Stomach (tissue), 9 donors: ENCODE results near the gene SART1. TPM values are rescaled to one million over a fixed set of nuclear protein-coding genes. Genes with fewer than 3 reads are reported as not detected.

ENCODE experiments used
- DNase-seq, 2 donors: peaks; one replicate each; pipeline versions ENCODE4 v3.0.0 to v3.0.0-alpha.2; 2013 to 2019
- H3K27ac ChIP-seq, 5 donors: fragments of 200-600 bp in 4 of 5; sonication (generic) in 4 of 5; one replicate each; pipeline ENCODE4 v1.5.1; 2013 to 2019; ENCODE audit warnings: mild to moderate bottlenecking in 1 of 5, moderate library complexity in 1 of 5
- H3K27me3 ChIP-seq, 3 donors: fragments of 200-600 bp; sonication (generic); one replicate each; pipeline ENCODE4 v1.5.1; 2017 to 2019; ENCODE audit warnings: mixed run types in 1 of 3
- H3K36me3 ChIP-seq, 4 donors: fragments of 200-600 bp; sonication (generic); 1 replicate in 3 of 4; 2 replicates in 1 of 4; pipeline ENCODE4 v1.5.1; 2016 to 2019
- H3K4me1 ChIP-seq, 4 donors: fragments of 200-600 bp; sonication (generic); one replicate each; pipeline ENCODE4 v1.5.1; 2016 to 2019
- H3K4me3 ChIP-seq, 4 donors: fragments of 200-600 bp; sonication (generic) in 3 of 4; one replicate each; pipeline ENCODE4 v1.5.1; 2016 to 2019; ENCODE audit warnings: mild to moderate bottlenecking in 1 of 4
- H3K9me3 ChIP-seq, 4 donors: fragments of 200-600 bp; sonication (generic); one replicate each; pipeline ENCODE4 v1.5.1; 2016 to 2019
- CTCF ChIP-seq, 7 experiments: fragments of 450-650 bp in 4 of 7; fragments of 200-600 bp in 3 of 7; sonication (generic) in 3 of 7; IDR thresholded peaks; one replicate each; pipeline ENCODE4 v1.5.1; 2016 to 2019; ENCODE audit warnings: antibody characterized with exemption in 7 of 7, control low read depth in 2 of 7, mild to moderate bottlenecking in 1 of 7
- EP300 ChIP-seq: sonication (generic); formaldehyde crosslinking; IDR thresholded peaks from one replicate; pipeline ENCODE4 v1.6.1; 2017; ENCODE audit warnings: antibody characterized with exemption
- POLR2A ChIP-seq, 4 donors: fragments of 450-650 bp; IDR thresholded peaks; one replicate each; pipeline ENCODE4 v1.6.1; 2016; ENCODE audit warnings: antibody characterized with exemption in 4 of 4, control low read depth in 2 of 4, mild to moderate bottlenecking in 1 of 4, moderate library complexity in 1 of 4
- POLR2AphosphoS5 ChIP-seq, 3 donors: sonication (generic); formaldehyde crosslinking; IDR thresholded peaks; one replicate each; pipeline ENCODE4 v1.6.1; 2016; ENCODE audit warnings: antibody characterized with exemption in 3 of 3
- WGBS, 5 donors: extraction: QIAGEN DNeasy Blood & Tissue Kit in 3 of 5; methylation state at CpG; one replicate each; pipeline versions ENCODE4 v1.1.5 to v1.1.7; 2013 to 2018; 5-methylcytosine and 5-hydroxymethylcytosine counted together
- intact Hi-C: fragments of 100-400 bp; cut with DNase I; formaldehyde crosslinking; loops from one replicate; pipeline ENCODE4 v1.15.1; 2023; ENCODE audit warnings: low total_unique reads
- polyA plus RNA-seq, 3 donors: library from polyadenylated mRNA; stranded (reverse); fragments of 200-250 nt; gene quantifications; one replicate each; pipeline ENCODE4 v1.2.3, GENCODE V29; 2013
- total RNA-seq, 5 donors: library from RNA; depleted of rRNA; stranded (reverse); fragments of >200 nt; gene quantifications; one replicate each; pipeline versions ENCODE4 v1.1.0 to v1.2.3, GENCODE V29; 2014 to 2016
- donor health status: healthy with polysubstance abuse.
- donor health status: Bipolar disorder and iron deficiency.
- donor health status: healthy.

Gene SART1
- total and polyA plus RNA-seq, 8 donors = 26.1 to 278 (median 82.5) TPM

GRCh38 chr11:65944191-65944590 is 17.3 kb upstream of the SART1 start:
- no peaks in the 10 kb centered on the region for H3K36me3 ChIP-seq
- H3K4me3 ChIP-seq = no peak overlapping the region
- no peaks in the 10 kb centered on the region for H3K9me3 ChIP-seq
- 88 to 95% (median 90%) methylated on average over 8 of the region's 8 CpGs for WGBS, 5 donors
- DNase-seq = no peak
- intact Hi-C loops = no loop called here
- H3K27me3 ChIP-seq = peaks cover 0 to 29% (median 0%) of the 10 kb centered on the region in 3 donors
- H3K4me1 ChIP-seq = no peaks in the 10 kb centered on the region
- TF ChIP-seq POLR2AphosphoS5 (IDR thresholded peaks at IDR 0.05) (no peak), CTCF (IDR thresholded peaks at IDR 0.05) (no peak), EP300 (no peak), POLR2A (IDR thresholded peaks at IDR 0.05) (no peak)
- H3K27ac ChIP-seq = no peak overlapping the region

GRCh38 chr11:65944767-65945166 is 16.8 kb upstream of the SART1 start:
- H3K4me3 ChIP-seq = no peak overlapping the region
- peaks cover 0 to 25% (median 0%) of the 10 kb centered on the region in 3 donors for H3K27me3 ChIP-seq
- intact Hi-C loops = no loop called here
- H3K27ac ChIP-seq = no peak overlapping the region
- no peaks in the 10 kb centered on the region for H3K36me3 ChIP-seq
- H3K4me1 ChIP-seq = no peaks in the 10 kb centered on the region
- WGBS, 5 donors = 74 to 85% (median 80%) methylated on average over 8 of the region's 8 CpGs
- H3K9me3 ChIP-seq = no peaks in the 10 kb centered on the region
- DNase-seq = no peak
- TF ChIP-seq CTCF (IDR thresholded peaks at IDR 0.05) = no peak
- TF ChIP-seq EP300 = no peak
- no peak for TF ChIP-seq POLR2AphosphoS5 (IDR thresholded peaks at IDR 0.05)
- no peak for TF ChIP-seq POLR2A (IDR thresholded peaks at IDR 0.05)

- Histone ChIP-seq H3K9me3 (no peaks in the 10 kb centered on the region), H3K4me3 (no peak within 1 kb of the TSS), H3K36me3 (no peaks in the 10 kb centered on the region), H3K27me3 (peaks cover 0 to 19% (median 0%) of the 10 kb centered on the region in 3 donors), H3K4me1 (no peaks in the 10 kb centered on the region), H3K27ac (no peak within 1 kb of the TSS)
- no peak for DNase-seq
- TF ChIP-seq POLR2A (IDR thresholded peaks at IDR 0.05) = no peak
- TF ChIP-seq EP300 = no peak
- TF ChIP-seq CTCF (IDR thresholded peaks at IDR 0.05) = no peak
- TF ChIP-seq POLR2AphosphoS5 (IDR thresholded peaks at IDR 0.05) = no peak
- WGBS, 5 donors = 54 to 71% (median 67%) methylated on average over 13 of the region's 13 CpGs
- intact Hi-C loops = no loop called here
Observed at GRCh38 chr11:65945430-65945911, 16.1 kb upstream of the SART1 start, which contains the start of gene TSGA10IP. TSS of gene TSGA10IP (plus strand) at chr11:65945480. CDS start at chr11:65945676, 196 bp downstream.

- no peak for DNase-seq
- no peak for TF ChIP-seq EP300
- no peak for TF ChIP-seq POLR2A (IDR thresholded peaks at IDR 0.05)
- TF ChIP-seq CTCF (IDR thresholded peaks at IDR 0.05) = no peak
- no peak for TF ChIP-seq POLR2AphosphoS5 (IDR thresholded peaks at IDR 0.05)
- Histone ChIP-seq H3K27me3 (peaks cover 0 to 15% (median 0%) of the 10 kb centered on the region in 3 donors), H3K27ac (no peak overlapping the region), H3K36me3 (no peaks in the 10 kb centered on the region), H3K4me1 (no peaks in the 10 kb centered on the region), H3K9me3 (no peaks in the 10 kb centered on the region), H3K4me3 (no peak overlapping the region)
- intact Hi-C loops = no loop called here
- 77 to 86% (median 83%) methylated on average over 11 of the region's 11 CpGs for WGBS, 5 donors
Observed at GRCh38 chr11:65945941-65946558, 15.5 kb upstream of the SART1 start.
